Kidney glomerular epithelial cell (primary cell): ENCODE measurements around the gene PRDM15.

Source experiments
- DNase-seq: peaks from one replicate; lab custom pipeline; 2025; lab: John Stamatoyannopoulos, UW

Gene PRDM15

GRCh38 chr21:41778930-41779600 is 100.1 kb downstream of the PRDM15 start:
- DNase-seq = no peak

DNA sequence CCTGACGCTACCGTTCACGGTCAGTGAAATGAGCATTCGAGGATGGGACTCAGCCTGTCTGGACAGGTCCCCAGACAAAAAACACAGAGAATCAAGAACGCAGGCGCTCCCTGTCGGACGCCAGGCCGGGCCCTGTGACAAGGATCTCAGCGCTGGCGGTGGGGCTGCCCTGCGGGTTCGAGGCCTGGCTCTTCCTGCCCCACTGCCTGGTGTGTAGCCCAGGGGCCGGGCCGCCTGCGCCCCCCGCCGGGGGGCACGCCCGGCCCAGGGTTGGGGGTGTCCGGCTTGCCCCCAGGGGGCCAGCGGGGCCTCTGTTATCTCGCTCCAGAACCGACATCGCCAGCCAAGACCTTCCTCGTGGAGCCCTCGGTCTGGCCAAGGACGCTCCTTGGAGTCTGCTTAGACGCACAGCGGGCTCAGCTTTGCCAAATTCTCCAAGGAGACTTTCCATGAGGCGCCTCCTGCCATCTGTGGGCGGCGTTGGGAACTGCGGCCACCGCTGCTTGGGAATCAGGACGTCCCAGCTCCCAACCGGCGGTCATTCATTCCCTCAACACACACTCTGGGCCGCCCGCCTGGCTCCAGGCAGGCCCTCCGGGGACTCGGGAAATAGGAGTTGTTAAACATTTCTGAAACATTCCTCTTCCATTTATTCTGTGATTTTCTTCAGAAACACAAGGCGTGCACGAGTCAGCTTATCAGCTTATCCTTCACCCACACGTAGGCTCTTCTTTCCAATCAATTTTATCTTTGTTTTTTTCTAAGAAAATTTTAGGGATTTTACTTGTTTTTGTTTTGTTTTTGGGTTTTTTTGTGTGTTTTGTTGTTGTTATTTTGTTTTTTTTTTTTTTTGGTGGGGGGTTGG is 101.0 kb downstream of the PRDM15 start:
- peak; percentile 63 for DNase-seq

GRCh38 chr21:41776778-41777177 is 102.4 kb downstream of the PRDM15 start:
- DNase-seq = no peak

GRCh38 chr21:41775149-41775472 is 104.0 kb downstream of the PRDM15 start:
- DNase-seq = no peak

GRCh38 chr21:41774467-41775148 is 104.5 kb downstream of the PRDM15 start:
- no peak for DNase-seq

DNA sequence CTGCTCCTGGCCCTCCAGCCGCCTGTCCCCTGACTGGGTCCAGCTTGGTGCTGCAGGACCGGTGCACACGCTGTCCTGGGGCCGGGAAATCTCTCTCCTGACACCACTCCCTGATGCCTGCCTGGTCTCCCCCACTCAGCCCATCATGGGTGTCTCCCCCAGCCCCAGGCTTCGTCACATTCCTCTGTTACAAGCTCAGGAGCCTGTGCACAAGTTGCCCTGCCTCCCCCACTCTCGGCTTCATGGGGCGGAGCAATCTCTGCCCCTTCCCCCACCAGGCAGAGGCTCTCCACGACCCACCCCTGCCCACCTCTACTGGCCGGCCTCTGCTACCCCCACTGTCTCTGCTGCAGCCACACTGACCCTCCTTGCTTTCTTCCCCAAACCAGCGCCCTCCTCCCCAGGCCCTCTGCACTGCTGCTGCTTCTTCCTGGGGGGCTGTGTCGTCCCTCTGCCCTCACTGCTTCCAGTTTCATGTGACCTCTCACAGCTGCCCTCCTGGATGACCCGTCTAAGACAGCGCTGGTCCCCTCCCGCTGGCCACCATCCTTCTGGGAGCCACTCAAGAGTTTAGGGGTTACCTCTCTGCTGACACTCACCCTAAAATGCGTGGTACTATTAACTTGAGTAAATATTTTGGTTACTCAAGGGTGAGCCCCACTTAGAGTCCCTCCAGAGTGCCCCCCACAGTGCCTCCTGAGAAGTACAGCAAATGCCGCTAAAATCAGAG is 106.6 kb downstream of the PRDM15 start:
- DNase-seq = no peak

DNA sequence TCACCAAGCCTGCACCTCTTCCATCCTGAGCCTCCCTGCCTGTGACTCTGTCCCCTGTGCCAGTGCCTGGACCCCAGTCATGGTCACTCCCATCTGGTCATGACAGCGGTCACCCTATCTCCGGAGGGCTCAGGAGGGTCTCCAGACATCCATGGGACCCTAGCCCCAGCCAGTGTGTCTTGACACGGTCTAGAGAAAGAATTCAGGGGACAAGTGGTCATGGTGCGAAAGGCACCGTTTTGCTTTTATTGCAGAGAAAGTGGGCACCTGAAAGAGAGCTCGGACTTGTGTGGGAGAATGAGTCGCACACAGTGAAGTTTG is 107.6 kb downstream of the PRDM15 start:
- no peak for DNase-seq

GRCh38 chr21:41770901-41771624 is 108.1 kb downstream of the PRDM15 start:
- DNase-seq = no peak

- no peak for DNase-seq
These were observed 109.2 kb downstream of the PRDM15 start for GRCh38 chr21:41769933-41770332.

DNA sequence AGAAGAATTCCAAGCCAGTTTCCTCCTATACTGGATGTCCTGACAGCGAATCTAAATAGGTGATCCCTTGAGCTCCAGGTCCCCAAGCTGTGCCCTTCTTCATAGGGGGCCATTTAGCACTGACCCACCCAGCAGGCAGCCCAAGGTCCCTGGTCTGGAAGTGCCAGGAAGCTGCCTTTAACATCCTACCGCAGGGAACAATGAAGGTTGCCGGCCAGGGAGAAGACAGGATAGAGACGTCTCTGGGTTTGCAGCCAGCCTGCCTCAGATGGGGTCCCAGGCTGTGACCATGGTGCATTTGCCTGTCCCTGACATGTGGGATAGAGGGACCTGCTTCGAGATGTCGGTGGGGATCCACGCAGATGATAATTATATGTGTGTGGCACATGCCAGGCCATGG is 109.6 kb downstream of the PRDM15 start:
- DNase-seq = no peak

GRCh38 chr21:41769111-41769510 is 110.0 kb downstream of the PRDM15 start:
- no peak for DNase-seq

GRCh38 chr21:41768437-41769042 is 110.6 kb downstream of the PRDM15 start:
- peak; percentile 78 for DNase-seq

- peak; percentile 75 for DNase-seq
These were observed 111.3 kb downstream of the PRDM15 start for GRCh38 chr21:41767606-41768436.

GRCh38 chr21:41766883-41767605 is 112.1 kb downstream of the PRDM15 start, which contains the start of gene RIPK4:
RIPK4 (minus strand) TSS chr21:41767052; CDS start chr21:41767041, 11 bp downstream.
- peak; percentile 82 for DNase-seq

- peak; percentile 34 for DNase-seq
These were observed 112.9 kb downstream of the PRDM15 start for GRCh38 chr21:41765973-41766882.

- no peak for DNase-seq
These were observed 113.7 kb downstream of the PRDM15 start for GRCh38 chr21:41765420-41765821.

DNA sequence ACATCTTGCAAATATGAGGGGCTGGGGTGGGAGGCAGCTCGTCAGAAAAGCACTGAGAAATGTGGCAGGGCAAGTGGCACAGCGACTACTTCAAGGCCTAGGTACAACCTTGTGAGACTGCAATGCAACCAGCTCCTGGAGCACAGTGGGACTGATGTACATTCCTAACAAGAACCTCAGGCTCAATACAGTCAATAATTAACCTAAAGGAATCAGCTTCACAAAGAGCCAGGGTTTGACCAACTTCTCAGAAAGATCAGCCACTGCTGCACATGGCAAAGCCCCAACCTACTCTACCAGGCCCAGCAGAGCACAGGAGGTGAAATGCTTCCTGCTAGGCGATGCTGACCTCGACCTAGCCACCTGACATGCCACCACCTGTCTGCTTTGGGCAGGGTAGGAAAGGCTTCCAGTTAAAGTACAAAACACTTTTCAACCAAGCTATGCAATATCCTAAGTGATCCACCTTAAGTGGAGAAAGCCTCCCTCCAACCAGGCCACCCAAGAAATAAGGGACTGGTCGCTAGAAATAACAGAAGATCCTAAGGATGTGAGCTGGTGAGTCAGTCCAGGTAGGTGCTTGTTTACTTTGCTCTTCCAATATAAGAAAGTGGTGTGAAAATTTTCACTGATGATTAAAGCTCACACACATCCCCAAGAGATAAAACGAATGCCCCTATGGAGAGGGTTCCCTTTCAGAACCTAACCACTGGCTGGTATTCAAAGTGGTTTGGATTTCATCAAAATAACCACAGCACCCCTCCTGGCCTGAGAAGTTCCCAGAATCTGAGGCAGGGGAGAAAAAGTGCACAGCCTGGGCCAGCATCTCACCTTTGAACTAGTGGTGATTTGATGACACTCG is 114.4 kb downstream of the PRDM15 start:
- DNase-seq = peak; percentile 73

DNA sequence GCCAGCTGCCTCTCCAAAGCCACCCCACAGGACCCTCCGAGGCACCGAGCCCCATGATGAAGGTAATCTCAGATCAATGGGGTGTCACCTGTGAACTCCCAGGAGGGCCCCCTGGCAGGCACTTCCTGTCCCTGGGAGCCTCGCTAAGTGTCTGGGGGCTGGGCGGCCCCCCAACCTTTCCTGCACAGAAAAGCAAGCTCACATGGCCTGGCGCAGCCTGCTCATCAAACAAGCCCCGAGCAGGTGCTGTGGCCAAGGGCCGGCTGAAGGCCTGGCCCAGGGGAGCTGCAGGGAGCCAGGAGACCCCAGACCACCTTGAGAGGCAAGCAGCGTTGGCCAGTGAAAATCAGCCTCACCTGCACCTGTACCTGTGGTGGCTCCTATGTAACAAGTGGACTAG is 115.1 kb downstream of the PRDM15 start:
- DNase-seq = no peak
